C1 segment of cervical spinal cord (tissue), 14 donors: ENCODE measurements around the gene FUT7.
"Not testable (repeated sequence)": the region's sequence is repeated elsewhere in the genome, so short reads cannot be mapped to it uniquely, and the experiment has no call there.

Source experiments
- DNase-seq, 14 donors: peaks; one replicate each; lab custom pipeline; 2025; lab: John Stamatoyannopoulos, UW

Gene FUT7

DNA sequence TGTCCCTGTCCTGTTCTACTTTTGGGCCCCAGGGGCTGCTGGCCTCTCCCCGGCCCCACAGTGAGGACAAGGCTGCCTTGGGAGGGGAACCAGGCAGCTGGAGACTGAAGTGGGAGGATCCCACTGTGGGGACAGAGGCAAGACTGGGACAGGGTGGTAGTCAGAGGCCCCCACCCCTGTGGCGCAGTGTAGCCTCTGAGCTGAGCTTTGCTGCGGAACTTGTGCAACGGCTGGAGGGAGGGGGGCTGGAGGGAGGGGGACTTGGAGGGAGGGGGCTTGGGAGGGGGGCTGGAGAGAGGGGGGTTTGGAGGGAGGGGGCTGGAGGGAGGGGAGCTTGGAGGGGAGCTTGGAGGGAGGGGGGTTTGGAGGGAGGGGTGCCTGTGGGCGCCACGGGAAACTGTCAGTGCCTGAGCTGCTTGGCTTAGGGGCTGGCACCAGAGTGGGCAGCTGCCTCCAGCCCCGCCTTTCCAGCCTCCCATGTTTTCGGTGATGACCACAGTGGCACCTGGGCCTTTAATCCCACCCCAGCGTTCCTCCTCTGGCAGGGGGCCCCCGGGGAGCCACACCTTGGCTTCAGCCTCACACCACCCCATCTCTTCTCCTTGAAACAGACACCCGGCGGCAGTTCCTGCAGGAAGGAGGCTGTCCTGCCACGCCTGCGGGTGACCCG is 2.3 kb upstream of the FUT7 start:
- DNase-seq: no peak

- not testable (repeated sequence) for DNase-seq
These were observed 1.6 kb upstream of the FUT7 start for GRCh38 chr9:137033481-137033880.

- DNase-seq: no peak
These were observed 970 bp upstream of the FUT7 start for GRCh38 chr9:137032858-137033257.

- DNase-seq: peak in 1 of 14 donors; percentile 35
These were observed 1.1 kb downstream of the FUT7 start for GRCh38 chr9:137030538-137031527.

GRCh38 chr9:137030006-137030405 is 1.9 kb downstream of the FUT7 start:
- no peak for DNase-seq

GRCh38 chr9:137029058-137029936 is 2.6 kb downstream of the FUT7 start:
- peak in 12 of 14 donors; percentile 45 to 78 (median 67) for DNase-seq

- DNase-seq: peak in 12 of 14 donors; percentile 42 to 84 (median 51)
These were observed 3.4 kb downstream of the FUT7 start for GRCh38 chr9:137028263-137029057.

- peak in 4 of 14 donors; percentile 33 to 67 (median 53) for DNase-seq
These were observed 4.3 kb downstream of the FUT7 start, which contains the start of gene ABCA2 for GRCh38 chr9:137027369-137028262. TSS of gene ABCA2 (minus strand) at chr9:137028237. CDS start at chr9:137028140, 97 bp downstream.

DNA sequence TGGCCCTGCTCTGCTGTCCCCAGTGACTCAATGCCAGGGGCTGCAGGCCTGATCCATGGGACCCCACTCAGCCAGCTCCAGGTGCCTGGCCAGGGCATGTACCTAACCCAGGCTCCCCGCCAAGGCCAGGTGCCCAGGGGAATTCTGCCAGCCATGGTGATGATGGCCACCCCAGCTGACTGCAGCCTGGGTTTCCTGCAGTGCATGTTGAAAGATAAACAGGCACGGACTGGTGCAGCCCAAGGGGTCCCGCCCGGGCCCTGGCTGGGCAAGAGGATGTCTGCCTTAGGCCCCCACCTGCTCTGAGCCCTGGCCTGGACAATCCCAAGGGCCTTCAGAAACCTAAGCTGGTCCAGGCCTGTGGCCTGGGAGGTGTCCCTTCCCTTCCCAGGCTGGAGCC is 5.1 kb downstream of the FUT7 start:
- DNase-seq: peak in 4 of 14 donors; percentile 48 to 68 (median 55)

GRCh38 chr9:137026384-137026783 is 5.5 kb downstream of the FUT7 start:
- peak in 2 of 14 donors; percentile 42 to 48 for DNase-seq

- DNase-seq: peak in 13 of 14 donors; percentile 73 to 98 (median 92)
These were observed 6.3 kb downstream of the FUT7 start for GRCh38 chr9:137025517-137025966.

- DNase-seq: peak in 6 of 14 donors; percentile 43 to 79 (median 61)
These were observed 8.3 kb downstream of the FUT7 start for GRCh38 chr9:137023583-137023991.

GRCh38 chr9:137023157-137023556 is 8.7 kb downstream of the FUT7 start:
- peak in 1 of 14 donors; percentile 43 for DNase-seq

DNA sequence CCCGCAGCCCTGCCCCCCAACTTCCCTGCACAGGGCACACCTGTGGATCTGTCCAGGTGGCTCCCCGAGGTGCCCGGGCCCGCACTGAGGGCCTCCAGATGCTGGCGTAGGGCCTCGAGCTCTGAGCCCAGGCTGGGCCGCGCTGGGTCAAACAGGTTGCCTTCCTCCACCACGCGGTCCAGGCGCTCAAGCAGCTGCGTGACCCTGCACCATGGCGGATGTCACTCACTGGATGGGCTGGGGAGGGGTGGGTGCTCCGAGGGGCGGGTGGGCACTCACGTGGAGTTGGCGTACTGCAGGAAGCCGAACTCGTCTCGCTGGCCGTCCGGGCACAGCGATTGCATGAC is 9.3 kb downstream of the FUT7 start:
- no peak for DNase-seq

DNA sequence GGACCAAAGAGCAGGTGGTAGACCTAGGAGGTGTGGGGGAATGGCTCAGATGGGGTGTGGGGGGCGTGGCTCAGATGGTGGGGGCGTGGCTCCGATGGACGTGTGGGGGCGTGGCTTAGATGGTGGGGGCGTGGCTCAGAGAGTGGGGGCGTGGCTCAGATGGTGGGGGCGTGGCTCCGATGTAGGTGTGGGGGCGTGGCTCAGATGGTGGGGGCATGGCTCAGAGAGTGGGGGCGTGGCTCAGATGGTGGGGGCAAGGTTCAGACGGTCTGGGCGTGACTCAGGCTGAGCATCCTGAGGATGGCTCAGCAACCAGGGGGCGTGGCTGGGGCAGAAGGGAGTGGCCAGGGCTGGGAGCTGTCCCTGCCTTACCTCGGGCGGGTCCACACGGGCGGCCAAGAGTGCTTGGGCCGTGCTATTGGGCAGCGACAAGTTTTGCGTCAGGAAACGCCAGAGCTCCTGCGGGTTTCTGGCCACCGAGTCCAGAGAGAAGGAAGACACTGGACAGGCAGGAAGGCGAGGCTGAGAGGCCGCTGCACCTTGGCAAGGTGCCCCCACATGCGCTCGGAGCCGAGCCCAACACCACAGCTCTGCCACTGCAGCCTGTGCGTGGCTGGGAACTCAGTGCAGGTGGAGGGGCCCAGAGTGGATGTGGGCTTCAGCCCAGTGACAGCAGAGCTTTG is 9.8 kb downstream of the FUT7 start:
- DNase-seq: peak in 11 of 14 donors; percentile 42 to 92 (median 71)

DNA sequence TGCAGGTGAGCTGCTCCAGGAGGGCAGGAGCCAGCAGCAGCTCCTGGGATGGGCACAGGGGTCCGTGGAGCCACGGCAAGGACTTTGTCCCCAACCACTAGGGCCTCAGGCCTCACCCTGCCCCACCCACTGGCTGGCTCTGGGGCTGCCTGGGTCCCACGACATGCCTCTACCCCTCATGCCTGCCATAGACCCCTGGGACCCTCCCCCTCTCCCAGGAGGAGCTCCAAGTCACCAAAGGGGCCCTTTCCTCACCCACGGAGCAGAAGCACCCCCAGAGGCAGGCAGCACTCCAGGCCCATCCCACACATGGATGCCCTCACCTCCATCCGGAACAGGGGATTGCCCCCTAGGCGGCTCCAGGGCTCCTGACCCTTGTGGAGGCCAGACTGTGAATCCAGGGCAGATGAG is 10.3 kb downstream of the FUT7 start:
- no peak for DNase-seq

- peak in 1 of 14 donors; percentile 43 for DNase-seq
These were observed 10.9 kb downstream of the FUT7 start for GRCh38 chr9:137020771-137021567.
